ENCODE data around the gene UNC119B.

- no peak for TF ChIP-seq CTCF (conservative IDR thresholded peaks at IDR 0.05; ENCODE audit: low read depth, low read length)
- TF ChIP-seq EZH2 (IDR thresholded peaks at IDR 0.05; ENCODE audit: borderline replicate concordance, low read depth, low read length, poor library complexity, severe bottlenecking): no peak
Measured at GRCh38 chr12:120755269-120755668, 45.0 kb downstream of the UNC119B start.

Data from A673 (cell line).